ENCODE data around the gene TSEN54.

Gene TSEN54

DNA sequence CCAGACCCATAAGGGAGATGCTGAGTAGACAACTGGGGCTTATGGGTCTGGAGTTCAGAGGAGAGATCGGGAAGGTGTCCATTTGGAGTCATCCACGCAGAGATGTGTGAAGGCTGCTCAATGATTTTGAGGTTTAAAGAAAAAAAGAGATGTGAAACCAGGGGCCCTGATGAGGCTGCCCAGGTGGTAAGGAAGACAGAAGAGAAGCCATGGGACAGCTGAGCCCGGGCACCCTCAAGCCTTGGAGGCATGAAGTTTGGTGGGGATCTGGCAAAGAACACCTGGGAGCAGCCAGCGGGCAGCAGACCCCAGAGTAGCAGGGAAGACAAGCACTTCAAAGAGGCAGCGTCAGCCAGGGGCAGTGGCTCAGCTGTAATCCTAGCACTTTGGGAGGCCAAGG lies 50.5 kb downstream of the TSEN54 start:
- no peak for DNase-seq

- no peak for DNase-seq
Measured at GRCh38 chr17:75568412-75569255, 52.3 kb downstream of the TSEN54 start.

- no peak for DNase-seq
Measured at GRCh38 chr17:75570034-75570676, 53.8 kb downstream of the TSEN54 start.

- no peak for DNase-seq
Measured at GRCh38 chr17:75570772-75571171, 54.4 kb downstream of the TSEN54 start.

DNA sequence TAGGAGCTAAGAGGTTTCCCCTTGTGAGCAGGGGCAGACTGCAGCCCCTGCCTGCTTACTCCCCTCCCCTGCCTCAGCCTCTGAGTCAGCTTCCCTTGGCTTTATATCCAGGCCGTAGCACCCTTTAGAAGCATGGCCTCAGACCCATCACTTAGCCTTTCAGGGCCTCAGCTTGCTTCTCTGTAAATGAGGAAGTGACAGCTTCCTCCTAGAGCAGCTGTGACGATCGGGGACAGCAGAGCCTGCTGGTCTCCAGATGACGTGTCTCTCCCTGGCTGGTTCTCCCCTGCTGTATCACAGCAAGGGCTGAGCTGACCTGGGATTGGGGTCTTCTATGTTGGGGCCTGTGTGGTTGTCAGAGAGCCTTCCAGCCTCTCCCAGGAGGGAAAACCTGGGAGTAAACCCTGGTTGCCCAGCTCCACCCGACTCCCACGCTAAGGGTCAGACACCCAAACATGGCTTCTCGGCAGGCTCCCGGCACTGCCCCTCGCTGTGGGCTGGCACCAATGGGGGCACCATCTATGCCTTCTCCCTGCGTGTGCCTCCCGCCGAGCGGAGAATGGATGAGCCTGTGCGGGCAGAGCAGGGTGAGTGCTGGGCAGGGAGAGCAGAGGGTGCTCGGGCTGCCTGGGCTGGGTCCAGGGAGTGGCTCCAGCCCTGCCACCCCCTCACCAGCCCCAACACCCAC lies 55.0 kb downstream of the TSEN54 start:
- DNase-seq: peak in 1 of 2 donors; percentile 15

- DNase-seq: no peak
Measured at GRCh38 chr17:75571885-75572215, 55.5 kb downstream of the TSEN54 start.

- no peak for DNase-seq
Measured at GRCh38 chr17:75572713-75573539, 56.6 kb downstream of the TSEN54 start.

GRCh38 chr17:75573540-75573957 lies 57.2 kb downstream of the TSEN54 start:
- no peak for DNase-seq

DNA sequence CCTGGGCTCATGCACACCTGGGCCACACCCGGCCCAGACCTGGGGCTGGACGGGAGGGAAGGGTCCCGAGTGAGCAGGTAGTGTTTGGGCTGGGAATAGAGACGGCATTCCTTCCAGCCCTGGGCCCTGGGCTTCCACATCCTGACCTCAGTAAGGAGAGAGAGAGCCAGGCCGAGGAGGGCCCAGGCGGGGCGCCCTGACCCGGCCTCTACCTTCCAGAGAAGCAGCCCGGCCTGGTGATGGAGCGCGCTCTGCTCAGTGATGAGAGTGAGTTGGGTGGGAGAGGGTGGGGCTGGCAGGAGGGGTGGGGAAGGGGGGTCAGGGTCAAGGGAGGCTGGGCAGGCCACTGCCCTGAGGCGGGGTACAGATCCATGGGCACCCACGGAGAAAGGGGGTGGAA lies 57.7 kb downstream of the TSEN54 start:
- DNase-seq: no peak

Measured in hippocampal formation (tissue), 2 donors.